Naive thymus-derived CD4-positive, alpha-beta T cell (primary cell): ENCODE data around the gene SAMM50. TPM values are rescaled to one million over a fixed set of nuclear protein-coding genes. Genes with fewer than 3 reads are reported as not detected.

Experiments
- ATAC-seq: fragments of 150-1000 bp; cut with Tn5 transposase; 2 replicates; pipeline ENCODE4 v1.10.0; 2021; ENCODE audit warnings: mild to moderate bottlenecking, moderate library complexity
- CTCF ChIA-PET: fragments of 350-600 bp; sonication (Branson Sonifier 250); formaldehyde crosslinking; loops from one replicate; lab custom pipeline; 2021; ENCODE audit warnings: antibody characterized with exemption; lab: Charles Lee
- POLR2A ChIA-PET: fragments of 350-600 bp; sonication (Branson Sonifier 250); formaldehyde crosslinking; loops from one replicate; lab custom pipeline; 2021; ENCODE audit warnings: antibody characterized with exemption, inconsistent platforms; lab: Charles Lee
- DNase-seq, 9 donors: peaks; one replicate each; pipeline versions ENCODE4 v3.0.0 to v3.0.0-alpha.2; 2020 to 2022; ENCODE audit warnings: mixed read lengths in 1 of 9
- H3K27ac ChIP-seq: one replicate; pipeline ENCODE4 v1.7.0; 2013; ENCODE audit warnings: mild to moderate bottlenecking, low read depth, low read length, moderate library complexity
- H3K27me3 ChIP-seq, 2 donors: one replicate each; pipeline ENCODE4 v1.7.0; 2013; ENCODE audit warnings: low read length in 2 of 2, mild to moderate bottlenecking in 2 of 2, moderate library complexity in 2 of 2; ENCODE audit not compliant: control insufficient read depth in 2 of 2, insufficient read depth in 2 of 2
- H3K36me3 ChIP-seq, 3 experiments: 1 replicate in 2 of 3; 2 replicates in 1 of 3; pipeline ENCODE4 v1.7.0; 2013; ENCODE audit warnings: low read length in 3 of 3, mild to moderate bottlenecking in 3 of 3, moderate library complexity in 1 of 3; ENCODE audit not compliant: insufficient read depth in 3 of 3, control insufficient read depth in 2 of 3
- H3K4me1 ChIP-seq, 2 donors: one replicate each; pipeline ENCODE4 v1.7.0; 2013; ENCODE audit warnings: low read length in 2 of 2, mild to moderate bottlenecking in 2 of 2, moderate library complexity in 1 of 2; ENCODE audit not compliant: control insufficient read depth in 2 of 2, insufficient read depth in 2 of 2
- H3K4me3 ChIP-seq: 2 replicates; pipeline ENCODE4 v1.7.0; 2013; ENCODE audit warnings: mild to moderate bottlenecking, low read length
- H3K9me3 ChIP-seq, 3 experiments: 1 replicate in 2 of 3; 2 replicates in 1 of 3; pipeline ENCODE4 v1.7.0; 2013; ENCODE audit warnings: low read length in 3 of 3; ENCODE audit not compliant: control insufficient read depth in 2 of 3
- H3K27ac Mint-ChIP-seq, 9 donors: one replicate each; pipeline ENCODE4 v1.8.0; 2020 to 2022; ENCODE audit warnings: mixed read lengths in 9 of 9, mild to moderate bottlenecking in 8 of 9, moderate library complexity in 5 of 9, inconsistent platforms in 2 of 9
- H3K27me3 Mint-ChIP-seq, 5 donors: one replicate each; pipeline ENCODE4 v1.8.0; 2021 to 2022; ENCODE audit warnings: mixed read lengths in 5 of 5, mild to moderate bottlenecking in 1 of 5
- H3K36me3 Mint-ChIP-seq, 5 donors: one replicate each; pipeline ENCODE4 v1.8.0; 2020 to 2022; ENCODE audit warnings: mixed read lengths in 5 of 5, mild to moderate bottlenecking in 3 of 5, inconsistent platforms in 1 of 5
- H3K4me1 Mint-ChIP-seq, 7 donors: one replicate each; pipeline ENCODE4 v1.8.0; 2020 to 2022; ENCODE audit warnings: mixed read lengths in 7 of 7, mild to moderate bottlenecking in 3 of 7, inconsistent platforms in 1 of 7
- H3K4me3 Mint-ChIP-seq, 10 donors: one replicate each; pipeline ENCODE4 v1.8.0; 2020 to 2022; ENCODE audit warnings: mild to moderate bottlenecking in 10 of 10, mixed read lengths in 10 of 10, moderate library complexity in 6 of 10, inconsistent platforms in 2 of 10
- H3K9me3 Mint-ChIP-seq, 11 donors: one replicate each; pipeline ENCODE4 v1.8.0; 2020 to 2022; ENCODE audit warnings: mixed read lengths in 11 of 11, mild to moderate bottlenecking in 4 of 11, inconsistent platforms in 1 of 11, moderate library complexity in 1 of 11
- intact Hi-C, 2 donors: fragments of 100-400 bp; cut with micrococcal nuclease; formaldehyde crosslinking; loops; one replicate each; pipeline ENCODE4 v1.15.1; 2023
- polyA plus RNA-seq, 2 donors: library from polyadenylated mRNA; unstranded; fragments of 300-500 nt; fragmentation: Illumina TruSeq; gene quantifications; one replicate each; pipeline ENCODE4 v1.2.3, GENCODE V29; 2021
- total RNA-seq, 6 experiments: library from RNA in 5 of 6; stranded (reverse) in 5 of 6; gene quantifications; 1 replicate in 5 of 6; 2 replicates in 1 of 6; pipeline ENCODE4 v1.2.3 and lab custom pipeline; 2021 to 2026

SAMM50 gene
- total and polyA plus RNA-seq, 7 experiments from 2014 or later: 25.9 to 62.3 (median 36.2) TPM

DNA sequence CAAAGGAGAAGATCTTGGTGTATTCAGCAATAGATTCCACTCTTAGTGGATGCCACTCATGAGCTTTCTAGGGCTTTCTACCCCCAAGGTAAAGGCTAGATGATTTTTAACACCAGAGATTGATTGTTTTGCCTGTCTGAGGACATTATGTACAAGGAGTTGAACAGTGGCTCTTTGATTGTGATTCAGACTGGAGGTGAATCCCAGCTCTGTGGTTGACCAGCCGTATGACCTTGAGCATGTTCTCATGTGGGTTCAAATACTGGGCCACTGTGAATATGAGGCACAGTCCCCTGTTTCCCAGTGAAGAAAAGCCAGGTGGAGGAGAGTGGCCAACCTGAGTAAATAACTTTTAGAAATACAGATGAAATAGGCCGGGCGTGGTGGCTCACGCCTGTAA, 44.9 kb downstream of the SAMM50 start:
- Mint-ChIP-seq H3K27ac (no peak overlapping the region), H3K4me3 (no peak overlapping the region), H3K36me3 (peaks cover 0 to 41% (median 11%) of the 10 kb centered on the region in 5 donors), H3K27me3 (no peaks in the 10 kb centered on the region), H3K9me3 (no peaks in the 10 kb centered on the region), H3K4me1 (peaks cover 16 to 25% (median 17%) of the 10 kb centered on the region in 7 donors)
- H3K27ac ChIP-seq: no peak overlapping the region
- no peak for DNase-seq
- CTCF ChIA-PET: no interaction called here
- H3K27me3 ChIP-seq: no peaks in the 10 kb centered on the region
- POLR2A ChIA-PET: no interaction called here
- intact Hi-C loops: no loop called here
- H3K36me3 ChIP-seq: peaks cover 0 to 18% (median 0%) of the 10 kb centered on the region in 3 experiments
- H3K4me1 ChIP-seq: peaks cover 0 to 6% of the 10 kb centered on the region in 2 donors
- no peak for ATAC-seq
- H3K9me3 ChIP-seq: no peaks in the 10 kb centered on the region
- H3K4me3 ChIP-seq: no peak overlapping the region

DNA sequence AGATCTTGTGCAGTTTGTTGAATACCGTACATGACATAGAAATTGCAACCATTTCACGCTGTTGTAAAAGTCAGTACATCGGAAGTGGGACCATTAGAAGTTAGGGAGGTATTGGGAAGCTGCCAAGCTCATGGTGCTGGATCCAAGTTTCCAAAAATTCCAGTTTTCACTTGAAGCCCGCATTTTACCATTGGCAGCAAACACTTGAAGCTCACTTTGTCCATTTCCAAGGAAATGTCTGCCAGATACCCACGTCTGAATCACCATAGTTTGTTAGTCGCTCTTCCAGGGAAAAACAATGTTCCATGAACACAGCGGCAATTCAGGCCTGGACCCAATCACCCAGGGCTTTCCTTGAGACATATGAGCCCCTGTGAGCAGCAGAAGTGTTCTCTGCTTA, 46.3 kb downstream of the SAMM50 start:
- Mint-ChIP-seq H3K9me3 (peaks cover 0 to 2% (median 0%) of the 10 kb centered on the region in 11 donors), H3K36me3 (peaks cover 0 to 44% (median 14%) of the 10 kb centered on the region in 5 donors), H3K4me1 (peaks cover 2 to 11% (median 8%) of the 10 kb centered on the region in 7 donors), H3K27ac (no peak overlapping the region), H3K4me3 (no peak overlapping the region), H3K27me3 (no peaks in the 10 kb centered on the region)
- Histone ChIP-seq H3K27ac (no peak overlapping the region), H3K4me1 (no peaks in the 10 kb centered on the region), H3K36me3 (peaks cover 0 to 18% (median 0%) of the 10 kb centered on the region in 3 experiments), H3K27me3 (no peaks in the 10 kb centered on the region), H3K9me3 (no peaks in the 10 kb centered on the region), H3K4me3 (no peak overlapping the region)
- DNase-seq (no peak), ATAC-seq (no peak)
- POLR2A ChIA-PET: no interaction called here
- CTCF ChIA-PET: no interaction called here
- intact Hi-C loops: no loop called here

DNA sequence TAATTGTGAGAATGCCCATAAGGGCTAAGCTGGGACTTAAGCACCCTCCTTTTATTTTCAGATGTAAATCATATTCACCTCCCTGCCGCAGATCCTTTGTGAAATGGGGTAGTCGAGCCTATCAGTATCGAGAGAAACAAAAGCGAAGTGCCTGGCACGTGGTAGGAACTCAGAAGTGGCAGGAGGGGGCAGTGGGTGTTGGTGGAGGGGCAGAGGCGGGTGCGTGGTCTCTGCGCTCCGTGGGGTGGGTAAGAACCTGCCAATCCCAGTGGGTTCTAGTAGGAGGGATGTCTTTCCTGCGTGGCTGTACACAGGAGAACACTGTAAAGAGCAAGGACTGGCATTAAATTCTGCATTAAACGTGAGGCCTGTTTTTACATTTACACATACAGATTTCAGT, 47.1 kb downstream of the SAMM50 start:
- Histone ChIP-seq H3K27me3 (no peaks in the 10 kb centered on the region), H3K36me3 (peaks cover 0 to 18% (median 0%) of the 10 kb centered on the region in 3 experiments), H3K4me1 (no peaks in the 10 kb centered on the region), H3K4me3 (no peak overlapping the region), H3K27ac (no peak overlapping the region), H3K9me3 (no peaks in the 10 kb centered on the region)
- intact Hi-C loops: no loop called here
- ATAC-seq (no peak), DNase-seq (no peak)
- CTCF ChIA-PET: no interaction called here
- H3K36me3 Mint-ChIP-seq: peaks cover 0 to 45% (median 11%) of the 10 kb centered on the region in 5 donors
- H3K27me3 Mint-ChIP-seq: no peaks in the 10 kb centered on the region
- H3K27ac Mint-ChIP-seq: no peak overlapping the region
- POLR2A ChIA-PET: no interaction called here
- peaks cover 0 to 2% (median 0%) of the 10 kb centered on the region in 11 donors for H3K9me3 Mint-ChIP-seq
- H3K4me1 Mint-ChIP-seq: peaks cover 0 to 3% (median 2%) of the 10 kb centered on the region in 7 donors
- no peak overlapping the region for H3K4me3 Mint-ChIP-seq

DNA sequence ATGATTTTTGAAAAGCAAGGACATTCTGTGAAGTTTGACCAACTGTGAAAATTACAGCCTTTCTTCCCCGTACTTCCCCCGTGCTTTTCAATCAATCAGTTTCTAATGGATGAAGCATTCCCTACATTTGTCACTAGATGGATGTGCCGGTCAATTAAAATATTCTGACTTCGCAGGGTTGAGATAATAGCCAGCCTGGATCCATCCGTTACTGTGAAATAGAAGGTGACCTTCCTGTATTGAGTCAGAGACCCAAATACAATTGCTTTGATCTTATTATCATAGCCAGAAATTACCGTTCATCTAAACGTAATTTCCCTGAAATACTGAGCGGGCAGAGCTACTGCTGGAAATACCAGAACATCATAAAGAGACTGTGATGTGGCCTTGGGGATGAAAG, 47.8 kb downstream of the SAMM50 start:
- Histone ChIP-seq H3K27ac (no peak overlapping the region), H3K4me3 (no peak overlapping the region), H3K4me1 (no peaks in the 10 kb centered on the region), H3K9me3 (no peaks in the 10 kb centered on the region), H3K36me3 (peaks cover 0 to 18% (median 0%) of the 10 kb centered on the region in 3 experiments), H3K27me3 (no peaks in the 10 kb centered on the region)
- DNase-seq: no peak
- ChIA-PET CTCF (no interaction called here), POLR2A (no interaction called here)
- intact Hi-C loops: no loop called here
- Mint-ChIP-seq H3K27me3 (no peaks in the 10 kb centered on the region), H3K4me3 (no peak overlapping the region), H3K27ac (no peak overlapping the region), H3K4me1 (peaks cover 0 to 2% (median 0%) of the 10 kb centered on the region in 7 donors), H3K9me3 (peaks cover 0 to 2% (median 0%) of the 10 kb centered on the region in 11 donors), H3K36me3 (peaks cover 0 to 46% (median 14%) of the 10 kb centered on the region in 5 donors)
- ATAC-seq: no peak

DNA sequence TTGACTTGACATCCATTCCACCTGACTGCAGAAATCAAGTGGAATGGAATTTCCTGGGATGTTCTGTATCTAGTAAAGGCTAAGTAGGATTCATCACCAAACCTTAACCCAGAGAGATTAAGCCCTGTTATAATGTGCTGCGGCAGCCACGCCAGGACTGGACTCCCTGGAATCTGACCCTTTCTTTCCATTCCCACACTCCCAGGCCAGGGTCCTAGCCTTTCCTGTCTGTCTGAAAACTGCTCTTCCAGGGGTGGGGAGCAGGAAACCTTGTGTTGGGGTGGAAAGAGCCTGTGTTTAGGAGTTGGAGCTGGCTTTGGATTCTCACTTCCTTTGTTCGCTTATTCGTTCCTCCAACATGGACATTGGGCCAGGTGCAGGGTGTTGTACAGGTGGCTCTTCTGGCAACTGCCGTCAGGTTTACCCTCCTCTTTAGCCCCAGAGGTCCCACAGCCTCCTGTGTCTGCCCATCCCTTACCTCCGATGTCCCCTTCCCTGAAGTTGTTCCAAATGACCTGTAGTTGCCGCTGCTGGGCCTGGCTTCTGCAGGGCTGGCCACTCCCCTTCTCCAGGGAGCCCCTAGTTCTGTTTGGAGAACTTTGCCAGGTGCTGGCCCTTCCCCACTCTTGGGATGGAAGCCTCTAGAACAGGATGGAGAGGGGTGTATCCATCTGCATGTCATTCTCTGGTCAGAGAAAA, 48.3 kb downstream of the SAMM50 start:
- Mint-ChIP-seq H3K4me1 (peaks cover 0 to 2% (median 0%) of the 10 kb centered on the region in 7 donors), H3K9me3 (peaks cover 0 to 2% (median 0%) of the 10 kb centered on the region in 11 donors), H3K4me3 (no peak overlapping the region), H3K27ac (no peak overlapping the region), H3K27me3 (no peaks in the 10 kb centered on the region), H3K36me3 (peaks cover 0 to 41% (median 10%) of the 10 kb centered on the region in 5 donors)
- intact Hi-C loops: no loop called here
- DNase-seq: no peak
- no peaks in the 10 kb centered on the region for H3K27me3 ChIP-seq
- no peaks in the 10 kb centered on the region for H3K9me3 ChIP-seq
- ChIA-PET CTCF (interaction anchor here (1.7 kb wide), 1 partner anchor 10 kb away, joined by 6 read pairs; no protein-coding TSS in a partner anchor), POLR2A (no interaction called here)
- no peak for ATAC-seq
- H3K36me3 ChIP-seq: peaks cover 0 to 13% (median 0%) of the 10 kb centered on the region in 3 experiments
- no peak overlapping the region for H3K4me3 ChIP-seq
- H3K4me1 ChIP-seq: no peaks in the 10 kb centered on the region
- no peak overlapping the region for H3K27ac ChIP-seq

DNA sequence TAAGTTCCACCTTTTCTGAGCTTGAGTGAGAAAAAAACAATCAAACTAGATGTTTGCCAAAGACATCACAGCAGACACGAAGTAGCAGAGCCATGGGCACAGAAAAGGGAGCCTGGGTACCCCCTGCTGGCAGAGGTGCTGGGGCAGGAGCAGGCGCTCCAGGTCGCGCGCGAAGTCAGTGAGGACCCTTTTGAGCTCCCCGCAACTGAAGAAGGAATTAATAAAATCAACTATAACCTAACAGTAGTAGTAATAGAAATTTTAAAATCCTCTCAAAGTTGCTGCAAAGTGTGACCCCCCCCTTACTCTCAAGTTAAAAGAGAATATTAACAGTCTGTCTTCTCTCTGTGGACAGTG, 48.8 kb downstream of the SAMM50 start:
- no peaks in the 10 kb centered on the region for H3K27me3 Mint-ChIP-seq
- H3K27me3 ChIP-seq: no peaks in the 10 kb centered on the region
- H3K9me3 ChIP-seq: no peaks in the 10 kb centered on the region
- H3K36me3 ChIP-seq: peaks cover 0 to 8% (median 0%) of the 10 kb centered on the region in 3 experiments
- no peaks in the 10 kb centered on the region for H3K4me1 ChIP-seq
- H3K27ac Mint-ChIP-seq: no peak overlapping the region
- peaks cover 0 to 38% (median 7%) of the 10 kb centered on the region in 5 donors for H3K36me3 Mint-ChIP-seq
- CTCF ChIA-PET: interaction anchor here (1.7 kb wide), 1 partner anchor 10 kb away, joined by 6 read pairs; no protein-coding TSS in a partner anchor
- POLR2A ChIA-PET: no interaction called here
- no peak overlapping the region for H3K4me3 Mint-ChIP-seq
- H3K4me1 Mint-ChIP-seq: peaks cover 0 to 2% (median 0%) of the 10 kb centered on the region in 7 donors
- peaks cover 0 to 2% (median 0%) of the 10 kb centered on the region in 11 donors for H3K9me3 Mint-ChIP-seq
- no peak overlapping the region for H3K4me3 ChIP-seq
- intact Hi-C loops: no loop called here
- DNase-seq (no peak), ATAC-seq (no peak)
- no peak overlapping the region for H3K27ac ChIP-seq
